ENCODE results near the gene LARP1B.
"Not testable (repeated sequence)": the region's sequence is repeated elsewhere in the genome, so short reads cannot be mapped to it uniquely, and the experiment has no call there.

The LARP1B gene

DNA sequence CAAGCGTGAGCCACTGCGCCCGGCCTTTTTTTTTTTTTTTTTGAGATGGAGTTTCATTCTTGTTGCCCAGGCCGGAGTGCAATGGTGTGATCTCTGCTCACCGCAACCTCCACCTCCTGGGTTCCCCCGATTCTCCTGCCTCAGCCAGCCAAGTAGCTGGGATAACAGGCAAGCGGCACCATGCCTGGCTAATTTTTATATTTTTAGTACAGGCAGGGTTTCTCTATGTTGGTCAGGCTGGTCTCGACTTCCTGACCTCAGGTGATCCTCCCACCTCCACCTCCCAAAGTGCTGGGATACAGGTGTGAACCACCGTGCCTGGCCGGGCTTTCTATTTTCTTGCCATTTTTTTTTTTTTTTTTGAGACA is 5.3 kb downstream of the LARP1B start:
- H3K4me3 Mint-ChIP-seq; ATAC-seq (replicated peaks); H3K27me3 Mint-ChIP-seq; DNase-seq; H3K9me3 Mint-ChIP-seq; H3K27ac Mint-ChIP-seq; H3K36me3 Mint-ChIP-seq: not testable (repeated sequence)
- peaks cover 3 to 11% of the 10 kb centered on the region in 2 donors for H3K4me1 Mint-ChIP-seq

DNA sequence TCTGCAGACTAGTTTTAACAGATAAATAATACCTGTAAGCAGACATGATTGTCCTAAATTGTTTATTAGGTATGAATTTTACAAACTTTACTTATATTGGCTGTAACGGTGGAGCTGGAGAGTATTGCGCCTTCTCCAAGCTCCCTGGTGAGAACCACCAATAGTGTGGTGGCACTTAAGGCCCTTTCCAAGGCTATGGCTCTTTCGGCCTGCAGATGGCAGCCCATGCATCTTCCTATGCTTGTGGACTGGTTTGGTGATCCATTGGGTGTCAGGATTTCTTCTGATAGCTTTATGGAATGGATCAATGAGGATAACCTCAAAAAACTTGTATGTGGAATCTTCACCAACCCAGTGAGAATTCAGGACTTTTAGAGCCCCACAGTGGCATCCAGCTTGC is 7.8 kb downstream of the LARP1B start:
- no peak for DNase-seq
- ATAC-seq (replicated peaks): peak in 1 of 2 donors; percentile 52

DNA sequence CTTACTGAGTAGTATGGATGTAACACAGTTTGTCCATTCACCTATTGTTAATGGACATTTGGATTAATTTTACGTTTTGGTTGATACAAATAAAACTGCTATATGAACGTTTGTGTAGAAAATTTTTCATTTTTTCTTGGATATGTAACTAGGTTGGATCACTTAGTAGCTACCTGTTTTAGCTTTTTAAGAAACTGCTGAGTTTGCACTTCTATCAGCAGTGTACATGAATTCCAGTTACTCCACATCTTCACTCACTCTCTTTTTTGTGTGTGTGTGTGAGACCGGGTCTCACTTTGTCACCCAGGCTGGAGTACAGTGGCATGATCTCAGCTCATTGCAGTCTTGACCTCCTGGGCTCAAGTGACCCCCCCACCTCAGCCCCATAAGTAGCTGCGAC is 15.4 kb downstream of the LARP1B start:
- H3K36me3 Mint-ChIP-seq: peaks cover 19 to 34% of the 10 kb centered on the region in 2 donors
- no peaks in the 10 kb centered on the region for H3K4me1 Mint-ChIP-seq
- H3K9me3 Mint-ChIP-seq: no peaks in the 10 kb centered on the region
- no peaks in the 10 kb centered on the region for H3K27me3 Mint-ChIP-seq
- H3K27ac Mint-ChIP-seq: no peak overlapping the region
- DNase-seq: no peak
- ATAC-seq (replicated peaks): no peak
- H3K4me3 Mint-ChIP-seq: no peak overlapping the region

More for the DNA sequence above, 7.8 kb downstream of the LARP1B start:
- peaks cover 0 to 6% of the 10 kb centered on the region in 2 donors for H3K4me1 Mint-ChIP-seq
- no peaks in the 10 kb centered on the region for H3K9me3 Mint-ChIP-seq
- no peak overlapping the region for H3K4me3 Mint-ChIP-seq
- no peaks in the 10 kb centered on the region for H3K27me3 Mint-ChIP-seq
- no peak overlapping the region for H3K27ac Mint-ChIP-seq
- H3K36me3 Mint-ChIP-seq: peaks cover 0 to 2% of the 10 kb centered on the region in 2 donors

DNA sequence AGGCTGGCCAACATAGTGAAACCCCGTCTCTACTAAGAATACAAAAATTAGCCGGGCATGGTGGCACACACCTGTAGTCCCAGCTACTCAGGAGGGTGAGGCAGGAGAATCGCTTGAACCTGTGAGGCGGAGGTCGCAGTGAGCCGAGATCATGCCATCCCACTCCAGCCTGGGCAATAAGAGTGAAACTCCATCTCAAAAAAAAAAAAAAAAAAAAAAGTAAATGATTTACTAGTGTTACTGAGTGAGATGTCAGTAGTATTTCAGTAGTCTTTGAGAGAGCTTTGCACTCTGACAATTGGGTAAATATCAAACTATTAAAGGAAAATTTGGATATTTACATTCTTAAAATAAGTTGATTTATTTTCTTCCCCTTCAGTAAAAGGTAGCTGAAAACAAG is 34.2 kb downstream of the LARP1B start:
- not testable (repeated sequence) for H3K4me1 Mint-ChIP-seq; H3K9me3 Mint-ChIP-seq; H3K27ac Mint-ChIP-seq; DNase-seq; H3K4me3 Mint-ChIP-seq; ATAC-seq (replicated peaks); H3K27me3 Mint-ChIP-seq
- peaks cover 37 to 50% of the 10 kb centered on the region in 2 donors for H3K36me3 Mint-ChIP-seq

DNA sequence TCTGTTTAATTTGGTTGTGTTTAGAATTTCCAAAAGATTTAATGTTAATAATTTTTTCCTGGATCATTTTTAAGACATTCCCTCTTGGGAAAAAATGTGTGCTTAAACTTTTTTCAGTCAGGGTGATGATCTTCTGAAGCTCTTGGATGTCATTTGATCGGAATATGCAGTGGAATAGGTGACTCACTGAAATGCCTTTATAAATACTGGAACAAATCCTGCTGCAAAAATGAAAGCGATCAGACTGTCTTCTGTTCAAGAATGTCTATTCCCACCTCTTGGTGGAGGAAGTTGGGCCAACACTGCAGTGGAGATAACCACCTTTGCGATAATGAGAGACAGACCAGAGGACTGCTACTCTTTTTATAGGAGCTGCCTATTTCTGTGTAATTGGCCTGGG is 46.7 kb downstream of the LARP1B start:
- H3K4me1 Mint-ChIP-seq: no peaks in the 10 kb centered on the region
- H3K27me3 Mint-ChIP-seq: no peaks in the 10 kb centered on the region
- no peak for ATAC-seq (replicated peaks)
- H3K27ac Mint-ChIP-seq: no peak overlapping the region
- no peak for DNase-seq
- no peak overlapping the region for H3K4me3 Mint-ChIP-seq
- H3K9me3 Mint-ChIP-seq: no peaks in the 10 kb centered on the region
- H3K36me3 Mint-ChIP-seq: peaks cover 24 to 26% of the 10 kb centered on the region in 2 donors

DNA sequence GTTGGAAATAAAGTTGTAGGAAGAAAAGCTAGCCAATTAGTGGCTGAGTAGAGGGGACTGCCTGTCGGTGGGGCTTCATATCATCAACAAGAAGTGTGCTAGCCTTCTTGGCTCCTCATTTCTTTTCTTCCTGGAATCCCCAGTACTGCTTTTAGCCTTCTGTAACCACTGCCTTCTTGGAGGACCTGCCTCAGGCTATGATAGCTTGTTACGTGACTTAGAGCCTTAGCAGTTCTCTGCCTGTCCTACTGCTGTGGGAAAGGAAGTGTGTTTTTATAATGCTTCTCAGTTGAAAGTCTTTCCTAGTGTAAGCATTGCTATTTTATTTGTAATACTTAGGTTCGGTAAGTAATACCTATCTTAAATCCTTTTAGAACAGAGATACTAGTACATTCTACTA is 61.9 kb downstream of the LARP1B start:
- DNase-seq: no peak
- Mint-ChIP-seq H3K27me3 (no peaks in the 10 kb centered on the region), H3K9me3 (no peaks in the 10 kb centered on the region), H3K4me3 (no peak overlapping the region), H3K27ac (no peak overlapping the region), H3K4me1 (no peaks in the 10 kb centered on the region), H3K36me3 (peaks cover 26 to 74% of the 10 kb centered on the region in 2 donors)
- ATAC-seq (replicated peaks): no peak

DNA sequence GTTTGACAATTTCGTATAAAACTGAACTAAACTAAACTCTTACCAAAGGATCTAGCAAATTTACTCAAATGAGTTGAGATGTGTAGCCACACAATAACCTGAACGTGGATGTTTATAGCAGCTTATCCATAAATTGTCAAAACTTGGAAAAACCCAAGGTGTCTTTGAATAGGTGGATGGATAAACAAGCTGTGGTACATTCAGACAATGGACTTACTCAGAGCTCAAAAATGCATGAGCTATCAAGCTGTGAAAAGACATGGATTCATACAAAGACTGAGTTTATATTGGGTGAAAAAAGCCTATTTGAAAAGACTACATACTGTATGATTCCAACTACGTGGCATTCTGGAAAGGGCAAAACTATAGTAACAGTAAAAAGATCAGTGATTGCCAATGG is 69.5 kb downstream of the LARP1B start:
- Mint-ChIP-seq H3K36me3 (peaks cover 15 to 37% of the 10 kb centered on the region in 2 donors), H3K9me3 (peaks cover 4 to 5% of the 10 kb centered on the region in 2 donors), H3K4me1 (no peaks in the 10 kb centered on the region), H3K27ac (no peak overlapping the region), H3K27me3 (no peaks in the 10 kb centered on the region), H3K4me3 (no peak overlapping the region)
- ATAC-seq (replicated peaks) (no peak), DNase-seq (no peak)

DNA sequence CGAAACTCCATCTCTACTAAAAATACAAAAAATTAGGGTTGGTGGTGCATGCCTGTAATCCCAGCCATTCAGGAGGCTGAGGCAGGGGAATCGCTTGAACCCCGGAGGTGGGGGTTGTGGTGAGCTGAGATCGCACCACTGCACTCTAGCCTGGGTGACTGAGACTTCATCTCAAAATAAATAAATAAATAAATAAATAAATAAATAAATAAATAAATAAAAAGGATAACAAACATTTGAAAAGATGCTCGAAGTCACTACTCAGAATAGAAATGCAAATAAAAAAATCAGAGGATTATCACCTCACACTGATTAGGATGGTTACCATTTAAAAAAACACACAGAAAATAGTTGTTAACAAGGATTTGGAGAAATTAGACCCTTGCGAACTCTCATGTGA is 73.8 kb downstream of the LARP1B start:
- Mint-ChIP-seq H3K36me3 (peaks cover 13 to 16% of the 10 kb centered on the region in 2 donors), H3K4me3 (no peak overlapping the region), H3K4me1 (no peaks in the 10 kb centered on the region), H3K27ac (no peak overlapping the region), H3K9me3 (peaks cover 0 to 4% of the 10 kb centered on the region in 2 donors), H3K27me3 (no peaks in the 10 kb centered on the region)
- DNase-seq: no peak
- no peak for ATAC-seq (replicated peaks)

DNA sequence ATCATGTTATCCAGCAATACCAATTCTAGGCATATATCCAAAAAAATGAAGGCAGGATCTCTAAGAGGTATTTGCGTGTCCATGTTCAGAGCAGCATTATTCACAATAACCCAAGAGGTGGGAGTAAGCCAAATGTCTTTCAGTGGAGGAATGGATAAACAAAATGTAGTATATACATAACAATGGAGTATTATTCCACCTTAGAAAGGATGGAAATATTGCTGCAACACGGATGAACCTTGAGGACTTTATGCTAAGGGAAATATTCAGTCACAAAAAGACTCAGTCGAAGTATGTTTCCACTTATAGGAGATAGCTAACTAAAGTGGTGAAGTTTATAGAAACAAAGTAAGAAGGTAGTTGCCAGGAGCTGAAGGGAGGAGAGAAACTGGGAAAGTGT is 74.3 kb downstream of the LARP1B start:
- H3K4me1 Mint-ChIP-seq: no peaks in the 10 kb centered on the region
- no peak overlapping the region for H3K27ac Mint-ChIP-seq
- H3K27me3 Mint-ChIP-seq: no peaks in the 10 kb centered on the region
- no peak for ATAC-seq (replicated peaks)
- H3K4me3 Mint-ChIP-seq: no peak overlapping the region
- DNase-seq: no peak
- peaks cover 0 to 4% of the 10 kb centered on the region in 2 donors for H3K9me3 Mint-ChIP-seq
- H3K36me3 Mint-ChIP-seq: peaks cover 13 to 18% of the 10 kb centered on the region in 2 donors

DNA sequence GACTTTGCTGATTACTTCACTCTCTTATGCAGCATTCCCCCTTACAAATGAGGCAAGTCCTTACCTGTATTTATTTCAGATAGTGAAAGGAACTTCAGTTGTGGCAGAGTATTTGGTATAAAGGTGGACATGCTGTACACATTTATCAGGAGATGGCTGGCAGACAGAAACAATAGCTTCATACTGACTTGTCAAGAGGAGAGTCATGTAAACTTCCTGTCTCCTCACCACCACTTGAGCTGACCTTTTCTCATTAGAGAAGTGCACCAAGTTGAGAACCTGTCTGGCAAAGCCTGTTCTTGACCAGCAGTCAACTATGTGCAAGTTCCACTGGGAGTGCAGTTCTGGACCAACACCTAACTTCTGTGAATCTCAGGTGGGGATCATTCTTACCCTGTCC is 80.8 kb downstream of the LARP1B start:
- H3K4me1 Mint-ChIP-seq: no peaks in the 10 kb centered on the region
- H3K9me3 Mint-ChIP-seq: peaks cover 9 to 16% of the 10 kb centered on the region in 2 donors
- H3K36me3 Mint-ChIP-seq: peaks cover 36 to 49% of the 10 kb centered on the region in 2 donors
- no peak for DNase-seq
- H3K27ac Mint-ChIP-seq: no peak overlapping the region
- no peak for ATAC-seq (replicated peaks)
- no peaks in the 10 kb centered on the region for H3K27me3 Mint-ChIP-seq
- H3K4me3 Mint-ChIP-seq: no peak overlapping the region

DNA sequence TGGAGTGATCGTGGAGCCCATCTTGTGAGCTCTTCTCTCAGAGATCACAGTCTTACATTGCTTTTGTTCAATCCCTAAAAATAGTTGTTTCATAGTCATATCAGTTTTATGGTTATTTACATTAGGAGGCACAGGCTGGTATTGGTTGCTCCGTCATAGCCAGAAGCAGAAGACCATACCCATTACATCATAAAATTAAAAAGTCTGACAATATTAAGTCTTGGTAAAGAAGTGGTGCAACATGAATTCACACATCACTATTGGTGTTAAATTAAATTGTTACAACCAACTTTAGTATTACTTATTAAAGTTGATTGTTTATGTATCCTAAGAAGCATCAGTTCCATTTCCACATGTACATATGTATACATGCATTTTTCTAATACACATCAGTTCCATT is 84.6 kb downstream of the LARP1B start:
- no peaks in the 10 kb centered on the region for H3K4me1 Mint-ChIP-seq
- H3K27ac Mint-ChIP-seq: no peak overlapping the region
- H3K9me3 Mint-ChIP-seq: peaks cover 9 to 16% of the 10 kb centered on the region in 2 donors
- peaks cover 40 to 47% of the 10 kb centered on the region in 2 donors for H3K36me3 Mint-ChIP-seq
- DNase-seq (no peak), ATAC-seq (replicated peaks) (no peak)
- no peaks in the 10 kb centered on the region for H3K27me3 Mint-ChIP-seq
- H3K4me3 Mint-ChIP-seq: no peak overlapping the region

DNA sequence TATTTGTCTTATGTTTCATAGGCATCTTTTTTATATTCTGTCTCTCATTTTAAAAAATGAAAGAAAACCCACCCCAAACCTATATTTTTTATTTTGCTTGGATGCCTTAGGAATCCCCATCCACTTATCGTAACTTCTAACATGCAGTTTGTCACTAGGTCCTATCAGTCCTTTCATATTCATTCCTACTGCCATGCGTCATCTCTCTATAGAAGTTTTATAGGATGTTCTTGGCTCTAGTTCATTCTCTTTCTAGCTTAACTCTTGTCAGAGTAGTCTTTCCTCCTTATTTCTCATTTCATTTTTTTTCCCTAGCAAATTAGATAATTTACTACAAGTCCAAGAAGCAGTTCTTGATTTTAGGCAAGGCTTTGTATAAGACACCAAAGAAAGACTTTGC is 92.7 kb downstream of the LARP1B start:
- Mint-ChIP-seq H3K4me3 (no peak overlapping the region), H3K27me3 (no peaks in the 10 kb centered on the region), H3K4me1 (no peaks in the 10 kb centered on the region), H3K9me3 (peaks cover 11 to 12% of the 10 kb centered on the region in 2 donors), H3K36me3 (peaks cover 23 to 42% of the 10 kb centered on the region in 2 donors), H3K27ac (no peak overlapping the region)
- ATAC-seq (replicated peaks): no peak
- DNase-seq: no peak

DNA sequence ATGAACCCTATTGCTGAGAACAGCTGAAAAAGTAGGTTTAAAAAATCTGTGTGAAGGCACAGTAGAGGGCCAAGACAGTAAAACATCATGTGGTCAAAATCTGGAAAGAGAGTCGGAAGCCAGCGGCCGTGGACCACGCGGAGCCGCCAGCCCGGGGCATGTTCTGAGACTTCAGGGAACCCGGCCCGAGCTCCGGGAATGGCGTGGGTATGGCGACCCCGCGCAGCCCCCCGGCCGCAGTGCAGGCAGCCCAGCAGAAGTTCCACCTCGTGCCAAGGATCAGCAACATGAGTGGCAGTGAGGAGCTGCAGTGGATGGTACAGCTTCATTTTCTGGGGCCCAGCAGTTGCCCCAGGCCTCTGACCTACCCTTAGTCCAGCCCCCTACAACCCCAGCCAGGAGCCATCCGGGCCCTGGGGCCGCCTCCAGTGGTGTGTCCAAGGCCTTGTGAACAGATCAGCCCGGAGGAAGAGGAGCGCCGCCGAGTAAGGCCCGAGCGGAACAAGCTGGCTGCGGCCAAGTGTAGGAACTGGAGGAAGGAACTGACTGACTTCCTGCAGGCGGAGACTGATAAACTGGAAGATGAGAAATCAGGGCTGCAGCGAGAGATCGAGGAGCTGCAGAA is 94.2 kb downstream of the LARP1B start:
- Mint-ChIP-seq H3K27me3 (no peaks in the 10 kb centered on the region), H3K4me1 (no peaks in the 10 kb centered on the region), H3K27ac (no peak overlapping the region), H3K9me3 (peaks cover 11 to 12% of the 10 kb centered on the region in 2 donors), H3K36me3 (peaks cover 23 to 39% of the 10 kb centered on the region in 2 donors), H3K4me3 (no peak overlapping the region)
- no peak for ATAC-seq (replicated peaks)
- DNase-seq: no peak

DNA sequence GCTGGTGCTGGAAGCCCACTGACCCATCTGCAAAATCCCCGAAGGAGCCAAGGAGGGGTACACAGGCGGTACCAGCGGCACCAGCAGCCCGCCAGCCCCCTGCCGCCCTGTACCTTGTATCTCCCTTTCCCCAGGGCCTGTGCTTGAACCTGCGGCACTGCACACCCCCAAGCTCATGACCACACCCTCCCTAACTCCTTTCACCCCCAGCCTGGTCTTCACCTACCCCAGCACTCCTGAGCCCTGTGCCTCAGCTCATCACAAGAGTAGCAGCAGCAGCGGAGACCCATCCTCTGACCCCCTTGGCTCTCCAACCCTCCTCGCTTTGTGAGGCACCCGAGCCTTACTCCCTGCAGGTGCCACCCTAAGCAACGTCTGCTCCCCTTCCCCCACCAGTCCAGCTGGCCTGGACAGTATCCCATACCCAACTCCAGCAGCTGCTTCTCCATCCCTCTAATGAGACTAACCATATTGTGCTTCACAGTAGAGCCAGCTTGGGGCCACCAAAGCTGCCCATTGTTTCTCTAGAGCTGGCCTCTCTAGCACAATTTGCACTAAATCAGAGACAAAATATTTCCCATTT is 94.9 kb downstream of the LARP1B start:
- Mint-ChIP-seq H3K27me3 (no peaks in the 10 kb centered on the region), H3K4me3 (no peak overlapping the region), H3K36me3 (peaks cover 21 to 39% of the 10 kb centered on the region in 2 donors), H3K27ac (no peak overlapping the region), H3K9me3 (peaks cover 11 to 12% of the 10 kb centered on the region in 2 donors), H3K4me1 (no peaks in the 10 kb centered on the region)
- ATAC-seq (replicated peaks) (no peak), DNase-seq (no peak)

DNA sequence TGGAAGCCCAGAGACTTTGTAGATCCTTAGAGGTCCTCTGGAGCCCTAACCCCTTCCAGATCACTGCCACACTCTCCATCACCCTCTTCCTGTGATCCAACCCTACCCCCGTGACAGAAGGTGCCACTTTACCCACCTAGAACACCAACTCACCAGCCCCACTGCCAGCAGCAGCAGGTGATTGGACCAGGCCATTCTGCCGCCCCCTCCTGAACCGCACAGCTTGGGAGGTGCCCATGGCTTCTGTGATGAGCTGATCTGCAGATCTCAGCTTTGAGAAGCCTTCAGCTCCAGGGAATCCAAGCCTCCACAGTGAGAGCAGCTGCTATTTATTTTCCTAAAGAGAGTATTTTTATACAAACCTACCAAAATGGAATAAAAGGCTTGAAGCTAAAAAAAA is 95.4 kb downstream of the LARP1B start:
- H3K27ac Mint-ChIP-seq; H3K27me3 Mint-ChIP-seq; ATAC-seq (replicated peaks); H3K4me1 Mint-ChIP-seq; DNase-seq; H3K4me3 Mint-ChIP-seq: not testable (repeated sequence)
- H3K36me3 Mint-ChIP-seq: peaks cover 21 to 39% of the 10 kb centered on the region in 2 donors
- peaks cover 11 to 12% of the 10 kb centered on the region in 2 donors for H3K9me3 Mint-ChIP-seq
